ENCODE data around the gene FHIT.

DNA sequence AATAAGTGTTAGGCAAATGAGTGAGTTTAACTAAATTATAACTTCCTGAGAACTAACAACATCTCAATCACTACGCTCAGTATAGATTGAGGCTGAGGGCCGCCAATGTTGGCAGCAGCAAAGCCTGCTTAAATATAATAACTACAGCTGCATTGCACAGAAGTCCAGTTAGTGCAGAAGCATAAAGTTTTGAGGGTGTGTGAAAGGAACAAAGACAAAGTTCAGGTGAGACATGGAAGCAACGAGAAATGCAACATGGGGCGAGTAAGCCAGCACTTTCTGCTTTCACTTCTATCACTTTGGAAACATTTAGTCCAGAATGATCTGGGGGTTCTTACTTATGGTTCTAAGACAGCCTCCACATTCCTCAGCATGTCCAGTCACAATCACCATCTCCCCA is 1149.1 kb downstream of the FHIT start:
- TF ChIP-seq GATA2 (IDR thresholded peaks at IDR 0.05; ENCODE audit: low read depth, low read length): no peak
- no peak for TF ChIP-seq GATA3 (IDR thresholded peaks at IDR 0.05; ENCODE audit: low read depth, low read length)

All from SH-SY5Y (cell line).